GM12878 (cell line): ENCODE results near the gene RASA1.
A peak's percentile ranks its signal among the peaks of the same experiment; 100 is the strongest.

ENCODE experiments used
- FOXK2 ChIP-seq: fragments of 450-650 bp; IDR thresholded peaks from 2 replicates; pipeline ENCODE4 v1.6.1; 2017; ENCODE audit warnings: mild to moderate bottlenecking, moderate library complexity
- PML ChIP-seq: IDR thresholded peaks from 2 replicates; pipeline ENCODE4 v1.6.1; 2012; ENCODE audit warnings: low read length, inconsistent platforms
- TF ChIP-seq, protein P1 (sequence below): IDR thresholded peaks from 2 replicates; pipeline ENCODE4 v1.6.1; 2012; ENCODE audit warnings: low read depth, low read length, improper control_type of control experiment
- TF ChIP-seq, protein P2 (sequence below): IDR thresholded peaks from 2 replicates; pipeline ENCODE4 v1.6.1; 2012; ENCODE audit warnings: low read length, inconsistent platforms

- no peak for TF ChIP-seq FOXK2
- TF ChIP-seq, protein P1, sequence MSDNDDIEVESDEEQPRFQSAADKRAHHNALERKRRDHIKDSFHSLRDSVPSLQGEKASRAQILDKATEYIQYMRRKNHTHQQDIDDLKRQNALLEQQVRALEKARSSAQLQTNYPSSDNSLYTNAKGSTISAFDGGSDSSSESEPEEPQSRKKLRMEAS, result no peak
- TF ChIP-seq, protein P2, sequence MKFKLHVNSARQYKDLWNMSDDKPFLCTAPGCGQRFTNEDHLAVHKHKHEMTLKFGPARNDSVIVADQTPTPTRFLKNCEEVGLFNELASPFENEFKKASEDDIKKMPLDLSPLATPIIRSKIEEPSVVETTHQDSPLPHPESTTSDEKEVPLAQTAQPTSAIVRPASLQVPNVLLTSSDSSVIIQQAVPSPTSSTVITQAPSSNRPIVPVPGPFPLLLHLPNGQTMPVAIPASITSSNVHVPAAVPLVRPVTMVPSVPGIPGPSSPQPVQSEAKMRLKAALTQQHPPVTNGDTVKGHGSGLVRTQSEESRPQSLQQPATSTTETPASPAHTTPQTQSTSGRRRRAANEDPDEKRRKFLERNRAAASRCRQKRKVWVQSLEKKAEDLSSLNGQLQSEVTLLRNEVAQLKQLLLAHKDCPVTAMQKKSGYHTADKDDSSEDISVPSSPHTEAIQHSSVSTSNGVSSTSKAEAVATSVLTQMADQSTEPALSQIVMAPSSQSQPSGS, result peak; percentile 80
- TF ChIP-seq PML, result no peak
These were observed 73.0 kb downstream of the RASA1 start for GRCh38 chr5:87340716-87341115.
